ENCODE measurements around the gene ENTPD1.

The ENTPD1 gene

GRCh38 chr10:95810198-95810976, 54.4 kb downstream of the ENTPD1 start:
- DNase-seq (ENCODE audit: low read depth): no peak
- no peak overlapping the region for H3K4me3 ChIP-seq (ENCODE audit: low read depth, low read length)
- TF ChIP-seq, protein P1, sequence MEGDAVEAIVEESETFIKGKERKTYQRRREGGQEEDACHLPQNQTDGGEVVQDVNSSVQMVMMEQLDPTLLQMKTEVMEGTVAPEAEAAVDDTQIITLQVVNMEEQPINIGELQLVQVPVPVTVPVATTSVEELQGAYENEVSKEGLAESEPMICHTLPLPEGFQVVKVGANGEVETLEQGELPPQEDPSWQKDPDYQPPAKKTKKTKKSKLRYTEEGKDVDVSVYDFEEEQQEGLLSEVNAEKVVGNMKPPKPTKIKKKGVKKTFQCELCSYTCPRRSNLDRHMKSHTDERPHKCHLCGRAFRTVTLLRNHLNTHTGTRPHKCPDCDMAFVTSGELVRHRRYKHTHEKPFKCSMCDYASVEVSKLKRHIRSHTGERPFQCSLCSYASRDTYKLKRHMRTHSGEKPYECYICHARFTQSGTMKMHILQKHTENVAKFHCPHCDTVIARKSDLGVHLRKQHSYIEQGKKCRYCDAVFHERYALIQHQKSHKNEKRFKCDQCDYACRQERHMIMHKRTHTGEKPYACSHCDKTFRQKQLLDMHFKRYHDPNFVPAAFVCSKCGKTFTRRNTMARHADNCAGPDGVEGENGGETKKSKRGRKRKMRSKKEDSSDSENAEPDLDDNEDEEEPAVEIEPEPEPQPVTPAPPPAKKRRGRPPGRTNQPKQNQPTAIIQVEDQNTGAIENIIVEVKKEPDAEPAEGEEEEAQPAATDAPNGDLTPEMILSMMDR (IDR thresholded peaks at IDR 0.05; ENCODE audit: insufficient read depth, low read depth, low read length, missing control alignments): no peak

DNA sequence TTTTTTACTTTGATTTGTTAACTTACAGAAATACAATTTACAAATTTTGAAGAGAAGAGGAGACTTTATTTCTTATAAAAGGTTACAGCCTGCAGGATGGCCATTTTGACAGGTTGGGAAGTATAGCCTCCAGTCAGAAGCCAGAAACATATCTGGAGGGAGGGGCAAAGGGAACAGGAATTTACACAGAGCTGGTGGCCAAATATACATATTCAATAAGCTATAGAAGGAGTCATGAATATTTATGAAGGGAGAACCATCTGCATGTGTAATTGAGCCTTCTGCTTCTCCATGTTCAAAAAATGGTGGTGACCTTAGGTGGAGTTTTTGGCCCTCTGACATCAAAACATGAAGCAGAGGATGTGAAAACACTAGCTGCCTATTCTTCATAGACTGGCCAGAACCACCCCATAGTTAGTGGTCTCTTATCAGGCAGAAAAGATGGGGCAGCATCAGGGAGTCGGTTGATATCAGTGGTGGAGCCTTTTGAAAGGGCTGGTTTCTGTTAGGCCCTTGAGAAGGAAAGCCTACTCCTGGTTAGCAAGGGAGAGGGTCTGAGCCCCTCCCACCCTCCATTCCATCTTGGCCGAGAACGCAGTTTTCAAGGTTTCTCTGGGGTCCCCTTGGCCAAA, 57.2 kb downstream of the ENTPD1 start:
- no peak for DNase-seq (ENCODE audit: low read depth)
- TF ChIP-seq, protein P1 (IDR thresholded peaks at IDR 0.05; ENCODE audit: insufficient read depth, low read depth, low read length, missing control alignments): no peak
- H3K4me3 ChIP-seq (ENCODE audit: low read depth, low read length): no peak overlapping the region

- TF ChIP-seq, protein P1 (IDR thresholded peaks at IDR 0.05; ENCODE audit: insufficient read depth, low read depth, low read length, missing control alignments): no peak
- no peak overlapping the region for H3K4me3 ChIP-seq (ENCODE audit: low read depth, low read length)
- no peak for DNase-seq (ENCODE audit: low read depth)
Measured at GRCh38 chr10:95814011-95814727, 58.2 kb downstream of the ENTPD1 start.

DNA sequence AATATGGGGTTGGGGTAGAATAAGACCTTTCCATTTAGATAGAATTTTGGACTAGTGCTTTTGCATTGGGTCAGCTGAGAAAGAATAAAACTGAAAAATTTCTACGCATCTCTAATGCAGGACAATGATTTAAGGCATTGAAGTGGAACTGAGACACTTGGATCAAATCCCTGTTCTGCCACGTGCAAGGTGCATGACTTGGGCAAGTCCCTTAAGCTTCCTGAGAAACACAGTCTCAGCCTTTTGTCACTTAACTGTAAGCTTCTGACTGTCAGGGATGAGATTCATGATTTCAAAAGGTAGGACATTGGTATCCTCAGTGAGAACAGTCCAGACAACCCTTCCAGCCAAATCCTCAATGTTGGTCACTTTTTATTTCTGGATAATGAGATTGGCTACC, 59.2 kb downstream of the ENTPD1 start:
- H3K4me3 ChIP-seq (ENCODE audit: low read depth, low read length): no peak overlapping the region
- DNase-seq (ENCODE audit: low read depth): no peak
- TF ChIP-seq, protein P1 (IDR thresholded peaks at IDR 0.05; ENCODE audit: insufficient read depth, low read depth, low read length, missing control alignments): no peak

DNA sequence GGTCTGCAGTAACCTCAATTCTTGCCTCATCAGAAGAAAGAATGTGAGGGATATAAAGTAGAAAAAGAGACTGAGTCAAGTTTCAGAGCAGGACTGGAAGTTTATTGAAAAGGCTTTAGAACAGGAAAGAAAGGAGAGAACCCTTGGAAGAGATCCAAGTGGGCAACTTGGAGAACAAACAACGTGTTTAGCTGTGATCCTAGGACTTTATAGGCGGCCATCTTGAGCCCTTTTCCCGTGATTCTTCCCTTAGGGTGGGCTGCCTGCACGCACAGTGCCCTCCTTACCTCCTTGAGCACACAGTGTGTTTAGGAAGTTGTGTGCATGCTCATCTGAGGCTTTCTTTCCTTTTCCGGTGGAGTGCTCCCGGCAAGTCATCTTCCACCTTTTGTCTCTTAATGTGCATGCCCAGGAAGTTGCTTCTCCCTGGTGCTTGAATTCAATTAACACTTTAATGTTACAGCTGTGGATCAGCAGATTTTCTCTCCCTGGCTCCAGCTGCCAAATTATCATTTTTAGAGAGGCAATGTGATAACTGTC, 59.8 kb downstream of the ENTPD1 start:
- DNase-seq (ENCODE audit: low read depth): no peak
- TF ChIP-seq, protein P1 (IDR thresholded peaks at IDR 0.05; ENCODE audit: insufficient read depth, low read depth, low read length, missing control alignments): no peak
- no peak overlapping the region for H3K4me3 ChIP-seq (ENCODE audit: low read depth, low read length)

DNA sequence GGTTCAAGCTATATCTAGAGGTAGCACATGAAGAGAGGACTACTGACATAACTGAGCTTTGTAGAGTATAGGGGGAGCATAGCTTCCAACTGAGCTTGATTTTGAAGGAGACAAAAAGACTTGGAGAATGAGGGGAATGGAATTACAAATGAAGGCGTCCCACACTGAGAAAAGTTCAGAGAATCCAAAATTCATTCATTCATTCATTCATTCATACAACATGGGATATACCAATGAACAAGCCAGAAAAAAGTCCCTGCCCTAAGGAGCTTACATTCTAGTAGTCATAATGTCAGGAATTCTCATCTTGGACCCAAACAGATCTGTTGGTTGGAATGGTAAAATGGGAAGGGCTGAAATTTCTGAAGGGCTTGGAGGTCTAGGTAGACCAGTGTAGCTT, 62.0 kb downstream of the ENTPD1 start:
- DNase-seq (ENCODE audit: low read depth): no peak
- H3K4me3 ChIP-seq (ENCODE audit: low read depth, low read length): no peak overlapping the region
- TF ChIP-seq, protein P1 (IDR thresholded peaks at IDR 0.05; ENCODE audit: insufficient read depth, low read depth, low read length, missing control alignments): no peak
